T-helper 2 cell treated with Interferon-gamma antibody and Interleukin-4, amounts not matched to agents 5 μg/mL and 100 μg/mL, for 36 hours (primary cell): ENCODE results near the gene SAFB2.

Experiments used
- DNase-seq: peaks from one replicate; pipeline ENCODE4 v3.0.0; 2021; ENCODE audit warnings: low spot score
- H3K27ac Mint-ChIP-seq: one replicate; pipeline ENCODE4 v1.8.0; 2021; ENCODE audit warnings: mild to moderate bottlenecking, mixed read lengths
- H3K27me3 Mint-ChIP-seq: one replicate; pipeline ENCODE4 v1.8.0; 2021; ENCODE audit warnings: low read depth, mixed read lengths
- H3K36me3 Mint-ChIP-seq: one replicate; pipeline ENCODE4 v1.8.0; 2021; ENCODE audit warnings: low read depth, mixed read lengths
- H3K4me1 Mint-ChIP-seq: one replicate; pipeline ENCODE4 v1.8.0; 2021; ENCODE audit warnings: low read depth, mixed read lengths
- H3K4me3 Mint-ChIP-seq: one replicate; pipeline ENCODE4 v1.8.0; 2022; ENCODE audit warnings: mild to moderate bottlenecking, moderate library complexity, mixed read lengths
- H3K9me3 Mint-ChIP-seq: one replicate; pipeline ENCODE4 v1.8.0; 2021; ENCODE audit warnings: mixed read lengths

Gene SAFB2

GRCh38 chr19:5625641-5626040, 3.1 kb upstream of the SAFB2 start:
- Mint-ChIP-seq H3K4me3 (peak overlapping the region; percentile 95), H3K27me3 (peaks cover 3% of the 10 kb centered on the region), H3K27ac (peak overlapping the region; percentile 89), H3K36me3 (peaks cover 60% of the 10 kb centered on the region), H3K9me3 (no peaks in the 10 kb centered on the region), H3K4me1 (peaks cover 47% of the 10 kb centered on the region)
- no peak for DNase-seq

GRCh38 chr19:5624741-5625278, 2.2 kb upstream of the SAFB2 start:
- Mint-ChIP-seq H3K9me3 (no peaks in the 10 kb centered on the region), H3K27me3 (peaks cover 3% of the 10 kb centered on the region), H3K4me3 (peak overlapping the region; percentile 95), H3K27ac (peak overlapping the region; percentile 89), H3K36me3 (peaks cover 66% of the 10 kb centered on the region), H3K4me1 (peaks cover 50% of the 10 kb centered on the region)
- no peak for DNase-seq

GRCh38 chr19:5624018-5624663, 1.6 kb upstream of the SAFB2 start:
- Mint-ChIP-seq H3K4me1 (peaks cover 51% of the 10 kb centered on the region), H3K36me3 (peaks cover 70% of the 10 kb centered on the region)
- peak; percentile 11 for DNase-seq

GRCh38 chr19:5623397-5624017, 931 bp upstream of the SAFB2 start:
- peak overlapping the region; percentile 100 for H3K4me3 Mint-ChIP-seq
- DNase-seq, result no peak
- H3K4me1 Mint-ChIP-seq, result peaks cover 49% of the 10 kb centered on the region
- peak overlapping the region; percentile 99 for H3K27ac Mint-ChIP-seq
- peaks cover 70% of the 10 kb centered on the region for H3K36me3 Mint-ChIP-seq
- peaks cover 3% of the 10 kb centered on the region for H3K27me3 Mint-ChIP-seq
- H3K9me3 Mint-ChIP-seq, result no peaks in the 10 kb centered on the region

More at GRCh38 chr19:5624018-5624663, 1.6 kb upstream of the SAFB2 start:
- H3K9me3 Mint-ChIP-seq, result no peaks in the 10 kb centered on the region
- peak overlapping the region; percentile 95 for H3K4me3 Mint-ChIP-seq
- H3K27me3 Mint-ChIP-seq, result peaks cover 3% of the 10 kb centered on the region
- H3K27ac Mint-ChIP-seq, result peak overlapping the region; percentile 89

- Mint-ChIP-seq H3K4me3 (peak overlapping the region; percentile 100), H3K27me3 (peaks cover 3% of the 10 kb centered on the region), H3K36me3 (peaks cover 72% of the 10 kb centered on the region), H3K4me1 (peaks cover 44% of the 10 kb centered on the region), H3K27ac (peak overlapping the region; percentile 90), H3K9me3 (no peaks in the 10 kb centered on the region)
- peak; percentile 16 for DNase-seq
Observed at GRCh38 chr19:5621945-5622464, 571 bp downstream of the SAFB2 start.

- peak overlapping the region; percentile 100 for H3K4me3 Mint-ChIP-seq
- no peak for DNase-seq
- peak overlapping the region; percentile 90 for H3K27ac Mint-ChIP-seq
- H3K9me3 Mint-ChIP-seq, result no peaks in the 10 kb centered on the region
- peaks cover 3% of the 10 kb centered on the region for H3K27me3 Mint-ChIP-seq
- peaks cover 67% of the 10 kb centered on the region for H3K36me3 Mint-ChIP-seq
- peaks cover 41% of the 10 kb centered on the region for H3K4me1 Mint-ChIP-seq
Observed at GRCh38 chr19:5621311-5621944, 1.1 kb downstream of the SAFB2 start.

GRCh38 chr19:5619946-5620345, 2.6 kb downstream of the SAFB2 start:
- Mint-ChIP-seq H3K9me3 (no peaks in the 10 kb centered on the region), H3K4me1 (peaks cover 28% of the 10 kb centered on the region), H3K27ac (peak overlapping the region; percentile 46), H3K27me3 (peaks cover 3% of the 10 kb centered on the region), H3K4me3 (peak overlapping the region; percentile 100), H3K36me3 (peaks cover 64% of the 10 kb centered on the region)
- DNase-seq, result no peak

GRCh38 chr19:5618591-5618990, 4.0 kb downstream of the SAFB2 start:
- Mint-ChIP-seq H3K9me3 (no peaks in the 10 kb centered on the region), H3K27ac (no peak overlapping the region), H3K4me3 (no peak overlapping the region), H3K4me1 (peaks cover 25% of the 10 kb centered on the region), H3K27me3 (peaks cover 3% of the 10 kb centered on the region), H3K36me3 (peaks cover 66% of the 10 kb centered on the region)
- no peak for DNase-seq

- Mint-ChIP-seq H3K36me3 (peaks cover 76% of the 10 kb centered on the region), H3K9me3 (no peaks in the 10 kb centered on the region), H3K27me3 (no peaks in the 10 kb centered on the region), H3K4me3 (no peak overlapping the region), H3K27ac (no peak overlapping the region), H3K4me1 (peaks cover 26% of the 10 kb centered on the region)
- no peak for DNase-seq
Observed at GRCh38 chr19:5617080-5617479, 5.5 kb downstream of the SAFB2 start.

- DNase-seq, result no peak
- H3K9me3 Mint-ChIP-seq, result no peaks in the 10 kb centered on the region
- H3K4me3 Mint-ChIP-seq, result no peak overlapping the region
Observed at GRCh38 chr19:5615756-5616327, 6.7 kb downstream of the SAFB2 start.

GRCh38 chr19:5612891-5613865, 9.4 kb downstream of the SAFB2 start:
- Mint-ChIP-seq H3K36me3 (peaks cover 69% of the 10 kb centered on the region), H3K27me3 (no peaks in the 10 kb centered on the region), H3K4me3 (no peak overlapping the region), H3K4me1 (peaks cover 5% of the 10 kb centered on the region), H3K27ac (no peak overlapping the region), H3K9me3 (no peaks in the 10 kb centered on the region)
- DNase-seq, result no peak

More at GRCh38 chr19:5615756-5616327, 6.7 kb downstream of the SAFB2 start:
- H3K27me3 Mint-ChIP-seq, result no peaks in the 10 kb centered on the region
- H3K27ac Mint-ChIP-seq, result no peak overlapping the region
- H3K4me1 Mint-ChIP-seq, result peaks cover 18% of the 10 kb centered on the region
- H3K36me3 Mint-ChIP-seq, result peaks cover 75% of the 10 kb centered on the region

GRCh38 chr19:5609881-5610448, 12.6 kb downstream of the SAFB2 start:
- Mint-ChIP-seq H3K9me3 (no peaks in the 10 kb centered on the region), H3K4me1 (peaks cover 3% of the 10 kb centered on the region), H3K4me3 (no peak overlapping the region), H3K27me3 (no peaks in the 10 kb centered on the region), H3K27ac (no peak overlapping the region), H3K36me3 (peaks cover 74% of the 10 kb centered on the region)
- no peak for DNase-seq
